LNCaP clone FGC (cell line): Measurements from ENCODE around the gene TRAK1.

ENCODE experiments used
- DNase-seq: peaks from one replicate; pipeline ENCODE4 v3.0.0-alpha.2; 2011; ENCODE audit warnings: low read depth
- H3K4me3 ChIP-seq: 2 replicates; pipeline ENCODE4 v1.5.1; 2011; ENCODE audit warnings: mild to moderate bottlenecking, low read depth, low read length, control low read depth
- TF ChIP-seq, protein P1 (sequence below): IDR thresholded peaks from 2 replicates; pipeline ENCODE4 v1.5.1; 2012; ENCODE audit warnings: mild to moderate bottlenecking; ENCODE audit not compliant: control insufficient read depth, insufficient read depth; ENCODE audit errors: extremely low read depth

TRAK1 gene

DNA sequence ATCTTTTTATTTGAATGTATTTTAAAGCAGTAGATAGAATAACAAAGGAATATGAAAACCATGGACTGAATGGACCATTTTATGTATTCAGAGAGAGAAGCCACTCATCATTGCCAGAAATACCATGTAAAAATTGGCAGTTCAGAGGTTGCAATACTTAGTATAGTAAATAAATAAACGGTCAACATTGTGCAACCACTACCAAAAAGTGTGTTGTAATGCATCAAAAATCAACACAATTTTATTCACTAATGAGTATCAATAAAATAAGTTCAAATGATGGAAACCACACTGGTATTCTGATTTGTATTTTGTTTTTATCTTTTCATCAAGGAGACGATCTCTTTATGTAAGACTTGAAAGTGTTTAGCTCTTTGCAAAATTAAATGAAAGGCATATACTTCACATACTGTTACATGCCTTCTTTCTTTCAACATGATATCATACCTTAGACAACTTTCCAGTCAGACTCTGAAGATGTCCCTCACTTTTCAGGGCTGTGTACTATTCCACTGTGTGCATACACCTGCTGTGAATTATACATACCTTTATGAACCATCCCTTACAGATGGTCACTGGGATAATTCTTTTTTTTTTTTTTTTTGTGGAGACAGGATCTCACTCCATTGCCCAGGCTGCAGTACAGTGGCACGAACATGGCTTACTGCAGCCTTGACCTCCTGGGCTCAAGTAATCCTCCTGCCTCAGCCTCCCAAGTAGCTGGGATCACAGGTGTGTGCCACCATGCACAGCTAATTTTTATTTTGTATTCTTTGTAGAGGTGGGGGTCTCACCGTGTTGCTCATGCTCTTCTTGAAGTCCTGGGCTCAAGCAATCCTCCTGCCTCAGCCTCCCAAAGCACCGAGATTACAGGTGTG, 134.6 kb downstream of the TRAK1 start:
- no peak for DNase-seq
- TF ChIP-seq, protein P1, sequence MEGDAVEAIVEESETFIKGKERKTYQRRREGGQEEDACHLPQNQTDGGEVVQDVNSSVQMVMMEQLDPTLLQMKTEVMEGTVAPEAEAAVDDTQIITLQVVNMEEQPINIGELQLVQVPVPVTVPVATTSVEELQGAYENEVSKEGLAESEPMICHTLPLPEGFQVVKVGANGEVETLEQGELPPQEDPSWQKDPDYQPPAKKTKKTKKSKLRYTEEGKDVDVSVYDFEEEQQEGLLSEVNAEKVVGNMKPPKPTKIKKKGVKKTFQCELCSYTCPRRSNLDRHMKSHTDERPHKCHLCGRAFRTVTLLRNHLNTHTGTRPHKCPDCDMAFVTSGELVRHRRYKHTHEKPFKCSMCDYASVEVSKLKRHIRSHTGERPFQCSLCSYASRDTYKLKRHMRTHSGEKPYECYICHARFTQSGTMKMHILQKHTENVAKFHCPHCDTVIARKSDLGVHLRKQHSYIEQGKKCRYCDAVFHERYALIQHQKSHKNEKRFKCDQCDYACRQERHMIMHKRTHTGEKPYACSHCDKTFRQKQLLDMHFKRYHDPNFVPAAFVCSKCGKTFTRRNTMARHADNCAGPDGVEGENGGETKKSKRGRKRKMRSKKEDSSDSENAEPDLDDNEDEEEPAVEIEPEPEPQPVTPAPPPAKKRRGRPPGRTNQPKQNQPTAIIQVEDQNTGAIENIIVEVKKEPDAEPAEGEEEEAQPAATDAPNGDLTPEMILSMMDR, result no peak
- no peak overlapping the region for H3K4me3 ChIP-seq

DNA sequence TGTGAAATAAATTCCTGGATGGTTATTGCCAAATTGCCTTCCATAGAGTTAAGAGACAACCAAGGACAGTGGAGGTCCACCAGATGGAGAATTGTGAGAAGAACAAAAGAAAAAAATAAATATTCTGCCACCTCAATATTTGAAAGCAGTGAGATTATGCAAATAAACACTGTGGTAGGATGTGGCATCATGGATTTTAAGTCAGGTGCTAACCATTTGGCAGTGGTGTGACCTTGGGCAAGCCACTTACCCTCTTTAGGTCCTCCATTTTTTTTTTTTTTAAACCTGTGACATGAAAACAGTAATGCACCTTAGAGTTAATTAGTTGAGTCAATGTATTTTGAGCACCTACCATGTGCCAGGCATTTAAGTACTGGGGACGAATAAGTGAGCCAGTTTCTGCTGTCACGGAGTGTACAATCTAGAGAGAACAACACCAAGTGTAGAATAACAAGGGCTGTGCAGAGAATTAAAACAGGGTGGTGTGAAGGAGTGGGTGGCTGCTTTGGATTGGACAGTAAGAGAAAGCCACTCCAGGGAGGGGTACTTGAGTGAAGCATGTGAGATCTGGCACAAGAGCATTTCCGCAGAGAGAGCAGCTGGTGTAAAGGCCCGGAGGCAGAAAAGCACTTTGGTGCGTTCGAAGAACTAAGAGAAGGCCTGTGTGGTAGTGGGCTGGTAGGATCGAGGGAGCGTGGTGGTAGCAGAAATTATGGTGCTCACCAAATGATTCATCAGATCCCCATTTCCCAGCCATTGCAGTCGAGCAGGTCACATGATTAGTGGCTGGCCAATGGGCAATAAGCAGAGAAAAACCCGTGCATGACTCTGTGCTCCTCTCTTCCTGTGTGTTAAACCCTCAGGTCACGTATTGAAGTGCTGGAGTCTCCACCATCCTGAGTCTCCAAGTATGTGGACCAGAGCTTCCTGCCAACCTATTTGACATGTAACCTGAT, 135.6 kb downstream of the TRAK1 start:
- H3K4me3 ChIP-seq, result no peak overlapping the region
- TF ChIP-seq, protein P1, result no peak
- no peak for DNase-seq

DNA sequence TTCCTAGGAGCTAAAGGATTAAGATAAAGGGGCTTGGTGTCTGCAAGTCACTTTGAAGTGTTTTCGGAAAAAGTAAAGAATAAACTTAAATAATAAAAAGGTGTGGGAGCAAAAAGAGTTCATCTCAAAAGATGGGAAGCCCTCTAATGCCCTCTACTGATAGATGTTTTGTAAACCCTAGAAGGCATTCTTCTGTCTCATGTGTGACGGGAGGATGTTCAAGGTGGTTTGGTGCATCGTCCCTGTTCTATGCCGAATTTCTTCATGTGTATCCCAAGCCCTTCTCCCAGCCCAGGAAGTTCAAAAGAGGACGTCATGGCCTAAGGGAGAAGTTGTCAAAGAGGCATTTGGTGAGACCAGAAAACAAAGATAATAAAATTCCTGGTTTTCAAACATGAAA, 137.6 kb downstream of the TRAK1 start:
- H3K4me3 ChIP-seq, result no peak overlapping the region
- DNase-seq, result no peak
- TF ChIP-seq, protein P1, result peak; percentile 39; the same call in 1 of the 2 replicates

DNA sequence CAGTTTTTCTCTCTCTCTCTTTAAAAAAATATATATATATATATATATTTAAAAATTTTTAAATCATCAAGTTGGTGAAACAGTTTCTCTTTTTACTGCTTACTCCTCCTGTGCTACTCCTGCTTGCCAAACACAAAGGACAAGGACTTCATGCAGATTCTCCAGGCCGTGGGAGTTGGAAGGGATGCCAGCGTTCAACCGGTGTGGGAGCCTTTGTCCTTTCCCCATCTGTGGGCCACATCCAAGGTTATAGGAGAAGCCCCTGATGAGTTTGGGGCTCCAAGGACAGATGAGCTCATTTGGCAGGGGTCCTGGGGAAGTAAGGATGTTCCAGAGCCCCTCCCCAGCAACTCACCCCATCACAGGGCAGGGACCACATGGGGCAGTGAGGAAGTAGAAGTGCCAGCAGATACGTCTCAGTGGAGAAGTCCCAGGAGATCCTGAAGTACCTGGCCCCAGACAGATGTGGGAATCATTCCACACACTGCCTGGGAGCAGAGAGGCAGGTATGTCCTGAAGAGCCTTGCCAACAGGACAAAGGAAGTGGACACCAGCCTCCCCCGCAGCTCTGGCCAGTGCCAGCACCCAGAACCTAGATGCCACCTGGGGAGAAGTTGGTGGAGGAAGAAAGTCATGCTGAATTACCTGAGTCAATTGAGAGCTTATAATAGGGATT, 138.2 kb downstream of the TRAK1 start:
- DNase-seq, result no peak
- TF ChIP-seq, protein P1, result no peak
- H3K4me3 ChIP-seq, result 0 out of 2 replicates have a peak overlapping the region, but pooled peaks have one; percentile 7

DNA sequence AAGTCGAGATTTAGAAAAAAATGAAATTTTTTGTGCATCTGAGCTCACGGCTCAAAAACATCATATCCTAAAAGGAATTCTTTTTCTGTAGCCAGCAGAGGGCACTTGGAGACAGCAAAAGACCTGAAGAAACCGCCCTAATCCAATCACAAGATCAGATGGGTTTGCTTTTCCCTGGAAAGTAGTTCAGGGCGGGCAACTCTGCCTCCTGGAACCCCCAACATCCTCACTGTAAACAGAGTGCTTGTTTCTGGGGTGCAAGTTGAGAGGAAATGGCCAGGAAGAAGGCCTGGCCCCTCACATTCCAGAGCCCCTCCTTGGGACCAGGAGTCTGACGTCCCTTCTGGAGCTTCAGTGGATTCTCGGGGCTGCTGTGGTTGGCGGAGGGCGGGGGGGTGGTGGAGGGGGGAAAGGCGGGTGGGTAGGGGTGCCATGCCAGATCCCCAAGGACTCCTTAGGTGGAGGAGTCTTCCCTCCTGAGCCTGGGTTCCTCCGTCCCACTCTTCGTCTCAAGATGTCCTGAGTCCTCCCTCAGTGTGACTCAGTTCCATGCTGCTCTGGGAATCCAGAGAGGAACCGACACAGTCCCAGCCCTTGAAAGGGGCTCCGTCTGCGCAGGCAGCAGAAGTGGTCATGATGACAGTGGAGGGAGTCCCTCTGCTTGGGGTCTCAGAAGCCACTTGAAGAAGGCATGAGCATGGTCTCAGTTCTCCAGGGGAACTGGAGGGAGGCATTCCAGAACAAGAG, 139.0 kb downstream of the TRAK1 start:
- TF ChIP-seq, protein P1, result peak; percentile 63
- DNase-seq, result no peak
- H3K4me3 ChIP-seq, result no peak overlapping the region

DNA sequence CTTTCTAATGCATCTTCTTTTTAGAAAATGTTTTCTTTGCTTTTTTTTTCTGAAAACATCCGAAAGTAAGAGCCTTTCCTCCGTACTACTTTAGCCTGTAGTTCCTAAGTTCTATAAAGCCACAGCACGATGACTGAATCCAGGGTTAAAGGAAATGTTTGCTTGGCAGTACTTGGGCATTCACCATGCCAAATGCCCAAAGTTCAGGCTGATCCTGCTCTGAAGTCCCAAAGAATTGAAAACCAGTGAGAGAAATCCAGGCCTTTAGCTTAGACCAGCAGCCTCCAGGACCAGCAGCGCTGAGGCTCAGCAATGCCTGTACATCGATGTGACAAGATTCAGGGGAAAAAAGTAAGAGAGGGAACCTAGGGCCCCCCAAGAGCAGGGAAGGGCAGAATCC, 139.7 kb downstream of the TRAK1 start:
- DNase-seq, result no peak
- TF ChIP-seq, protein P1, result no peak
- H3K4me3 ChIP-seq, result no peak overlapping the region
